PFSK-1 (cell line): Measurements from ENCODE around the gene SOD2.

Experiments used
- POLR2AphosphoS5 ChIP-seq: IDR thresholded peaks from 2 replicates; pipeline ENCODE4 v1.6.1; 2012; ENCODE audit warnings: low read depth, mild to moderate bottlenecking, control low read depth, low read length, moderate library complexity
- REST ChIP-seq, 2 experiments: IDR thresholded peaks; 2 replicates each; pipeline versions ENCODE4 v1.6.1 to v1.8.0; 2011 to 2012; ENCODE audit warnings: low read depth in 2 of 2, low read length in 2 of 2, control low read depth in 1 of 2, inconsistent platforms in 1 of 2, mild to moderate bottlenecking in 1 of 2, moderate library complexity in 1 of 2; ENCODE audit not compliant: insufficient read depth in 1 of 2
- TAF1 ChIP-seq: IDR thresholded peaks from 2 replicates; pipeline ENCODE4 v1.6.1; 2012; ENCODE audit warnings: low read length, control low read depth, borderline replicate concordance; ENCODE audit not compliant: insufficient read depth

- no peak for TF ChIP-seq POLR2AphosphoS5
- no peak for TF ChIP-seq TAF1
- TF ChIP-seq REST (IDR thresholded peaks at IDR 0.05; ENCODE audit: insufficient read depth in 1 of 2, low read depth in 2 of 2, low read length in 2 of 2), result no peak
These were observed 979 bp upstream of the SOD2 start for GRCh38 chr6:159693894-159694545.
